ENCODE data around the gene LAMC2.

The LAMC2 gene

DNA sequence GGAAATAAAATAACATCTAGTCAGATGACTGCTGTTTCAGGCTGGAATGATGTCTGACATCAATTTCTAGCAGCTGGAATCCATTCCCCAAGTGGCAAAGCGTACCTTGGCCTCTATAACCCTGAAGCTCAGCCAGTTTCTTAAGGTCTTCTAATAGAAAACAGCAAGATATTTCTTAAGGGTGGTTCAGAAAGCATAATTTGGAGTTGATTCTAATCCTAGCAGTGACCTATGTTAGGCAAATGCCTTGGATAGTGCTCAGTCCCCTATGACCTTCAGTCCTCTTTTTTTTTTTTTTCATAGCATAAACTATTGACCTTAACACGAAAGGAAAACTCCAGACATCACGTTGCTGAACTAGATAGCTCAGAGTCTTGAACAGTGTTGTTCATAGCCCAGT is 56.5 kb downstream of the LAMC2 start:
- TF ChIP-seq TEAD4 (IDR thresholded peaks at IDR 0.05) (no peak), TAF1 (IDR thresholded peaks at IDR 0.05; ENCODE audit: low read depth) (no peak)

DNA sequence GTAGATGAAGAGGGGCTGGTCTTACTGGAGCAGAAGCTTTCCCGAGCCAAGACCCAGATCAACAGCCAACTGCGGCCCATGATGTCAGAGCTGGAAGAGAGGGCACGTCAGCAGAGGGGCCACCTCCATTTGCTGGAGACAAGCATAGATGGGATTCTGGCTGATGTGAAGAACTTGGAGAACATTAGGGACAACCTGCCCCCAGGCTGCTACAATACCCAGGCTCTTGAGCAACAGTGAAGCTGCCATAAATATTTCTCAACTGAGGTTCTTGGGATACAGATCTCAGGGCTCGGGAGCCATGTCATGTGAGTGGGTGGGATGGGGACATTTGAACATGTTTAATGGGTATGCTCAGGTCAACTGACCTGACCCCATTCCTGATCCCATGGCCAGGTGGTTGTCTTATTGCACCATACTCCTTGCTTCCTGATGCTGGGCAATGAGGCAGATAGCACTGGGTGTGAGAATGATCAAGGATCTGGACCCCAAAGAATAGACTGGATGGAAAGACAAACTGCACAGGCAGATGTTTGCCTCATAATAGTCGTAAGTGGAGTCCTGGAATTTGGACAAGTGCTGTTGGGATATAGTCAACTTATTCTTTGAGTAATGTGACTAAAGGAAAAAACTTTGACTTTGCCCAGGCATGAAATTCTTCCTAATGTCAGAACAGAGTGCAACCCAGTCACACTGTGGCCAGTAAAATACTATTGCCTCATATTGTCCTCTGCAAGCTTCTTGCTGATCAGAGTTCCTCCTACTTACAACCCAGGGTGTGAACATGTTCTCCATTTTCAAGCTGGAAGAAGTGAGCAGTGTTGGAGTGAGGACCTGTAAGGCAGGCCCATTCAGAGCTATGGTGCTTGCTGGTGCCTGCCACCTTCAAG is 57.3 kb downstream of the LAMC2 start:
- TF ChIP-seq CREB1 (IDR thresholded peaks at IDR 0.05; ENCODE audit: low read depth), result no peak
- TF ChIP-seq, protein P1, sequence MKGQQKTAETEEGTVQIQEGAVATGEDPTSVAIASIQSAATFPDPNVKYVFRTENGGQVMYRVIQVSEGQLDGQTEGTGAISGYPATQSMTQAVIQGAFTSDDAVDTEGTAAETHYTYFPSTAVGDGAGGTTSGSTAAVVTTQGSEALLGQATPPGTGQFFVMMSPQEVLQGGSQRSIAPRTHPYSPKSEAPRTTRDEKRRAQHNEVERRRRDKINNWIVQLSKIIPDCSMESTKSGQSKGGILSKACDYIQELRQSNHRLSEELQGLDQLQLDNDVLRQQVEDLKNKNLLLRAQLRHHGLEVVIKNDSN (IDR thresholded peaks at IDR 0.05), result no peak
- TF ChIP-seq YY1 (IDR thresholded peaks at IDR 0.05; ENCODE audit: low read depth), result no peak
- no peak for TF ChIP-seq RAD21 (IDR thresholded peaks at IDR 0.05; ENCODE audit: low read depth)
- TF ChIP-seq FOXM1 (IDR thresholded peaks at IDR 0.05; ENCODE audit: borderline replicate concordance, low read depth), result no peak
- no peak for TF ChIP-seq TAF1 (IDR thresholded peaks at IDR 0.05; ENCODE audit: low read depth)
- TF ChIP-seq NFIC (IDR thresholded peaks at IDR 0.05), result no peak
- no peak for TF ChIP-seq TEAD4 (IDR thresholded peaks at IDR 0.05)
- TF ChIP-seq TCF12 (IDR thresholded peaks at IDR 0.05; ENCODE audit: low read depth), result no peak
- TF ChIP-seq, protein P2, sequence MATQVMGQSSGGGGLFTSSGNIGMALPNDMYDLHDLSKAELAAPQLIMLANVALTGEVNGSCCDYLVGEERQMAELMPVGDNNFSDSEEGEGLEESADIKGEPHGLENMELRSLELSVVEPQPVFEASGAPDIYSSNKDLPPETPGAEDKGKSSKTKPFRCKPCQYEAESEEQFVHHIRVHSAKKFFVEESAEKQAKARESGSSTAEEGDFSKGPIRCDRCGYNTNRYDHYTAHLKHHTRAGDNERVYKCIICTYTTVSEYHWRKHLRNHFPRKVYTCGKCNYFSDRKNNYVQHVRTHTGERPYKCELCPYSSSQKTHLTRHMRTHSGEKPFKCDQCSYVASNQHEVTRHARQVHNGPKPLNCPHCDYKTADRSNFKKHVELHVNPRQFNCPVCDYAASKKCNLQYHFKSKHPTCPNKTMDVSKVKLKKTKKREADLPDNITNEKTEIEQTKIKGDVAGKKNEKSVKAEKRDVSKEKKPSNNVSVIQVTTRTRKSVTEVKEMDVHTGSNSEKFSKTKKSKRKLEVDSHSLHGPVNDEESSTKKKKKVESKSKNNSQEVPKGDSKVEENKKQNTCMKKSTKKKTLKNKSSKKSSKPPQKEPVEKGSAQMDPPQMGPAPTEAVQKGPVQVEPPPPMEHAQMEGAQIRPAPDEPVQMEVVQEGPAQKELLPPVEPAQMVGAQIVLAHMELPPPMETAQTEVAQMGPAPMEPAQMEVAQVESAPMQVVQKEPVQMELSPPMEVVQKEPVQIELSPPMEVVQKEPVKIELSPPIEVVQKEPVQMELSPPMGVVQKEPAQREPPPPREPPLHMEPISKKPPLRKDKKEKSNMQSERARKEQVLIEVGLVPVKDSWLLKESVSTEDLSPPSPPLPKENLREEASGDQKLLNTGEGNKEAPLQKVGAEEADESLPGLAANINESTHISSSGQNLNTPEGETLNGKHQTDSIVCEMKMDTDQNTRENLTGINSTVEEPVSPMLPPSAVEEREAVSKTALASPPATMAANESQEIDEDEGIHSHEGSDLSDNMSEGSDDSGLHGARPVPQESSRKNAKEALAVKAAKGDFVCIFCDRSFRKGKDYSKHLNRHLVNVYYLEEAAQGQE (IDR thresholded peaks at IDR 0.05; ENCODE audit: low read depth), result no peak
- TF ChIP-seq ZBTB7A (IDR thresholded peaks at IDR 0.05; ENCODE audit: low read depth), result no peak
- TF ChIP-seq EP300 (IDR thresholded peaks at IDR 0.05; ENCODE audit: borderline replicate concordance), result no peak

DNA sequence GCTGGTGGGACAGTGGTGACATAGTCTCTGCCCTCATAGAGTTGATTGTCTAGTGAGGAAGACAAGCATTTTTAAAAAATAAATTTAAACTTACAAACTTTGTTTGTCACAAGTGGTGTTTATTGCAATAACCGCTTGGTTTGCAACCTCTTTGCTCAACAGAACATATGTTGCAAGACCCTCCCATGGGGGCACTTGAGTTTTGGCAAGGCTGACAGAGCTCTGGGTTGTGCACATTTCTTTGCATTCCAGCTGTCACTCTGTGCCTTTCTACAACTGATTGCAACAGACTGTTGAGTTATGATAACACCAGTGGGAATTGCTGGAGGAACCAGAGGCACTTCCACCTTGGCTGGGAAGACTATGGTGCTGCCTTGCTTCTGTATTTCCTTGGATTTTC is 58.4 kb downstream of the LAMC2 start:
- TF ChIP-seq ZBTB7A (IDR thresholded peaks at IDR 0.05; ENCODE audit: low read depth), result no peak
- TF ChIP-seq, protein P2 (IDR thresholded peaks at IDR 0.05; ENCODE audit: low read depth), result no peak
- TF ChIP-seq NFIC (IDR thresholded peaks at IDR 0.05), result no peak

DNA sequence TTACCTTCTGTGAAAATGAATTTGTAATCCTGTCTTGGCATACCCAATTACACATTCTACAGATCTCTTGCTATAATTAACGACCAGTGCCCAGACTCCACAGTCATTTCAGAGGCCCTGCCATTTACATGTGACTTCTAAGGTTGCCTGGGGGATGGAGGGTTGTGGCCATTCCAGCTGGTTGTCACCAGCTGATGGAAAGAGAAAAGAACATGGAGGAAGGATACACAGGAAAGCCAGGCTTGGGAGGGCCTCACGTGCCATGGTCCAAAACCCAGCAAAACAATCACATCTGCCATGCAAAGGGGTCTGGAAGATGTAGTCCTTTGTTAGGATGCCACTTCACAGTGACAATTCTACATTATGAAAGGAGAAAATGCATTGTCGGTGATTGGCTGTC is 59.3 kb downstream of the LAMC2 start:
- TF ChIP-seq RAD21 (IDR thresholded peaks at IDR 0.05; ENCODE audit: low read depth) (no peak), TAF1 (IDR thresholded peaks at IDR 0.05; ENCODE audit: low read depth) (no peak), TEAD4 (IDR thresholded peaks at IDR 0.05) (no peak), YY1 (IDR thresholded peaks at IDR 0.05; ENCODE audit: low read depth) (no peak), EGR1 (IDR thresholded peaks at IDR 0.05) (no peak), TCF12 (IDR thresholded peaks at IDR 0.05; ENCODE audit: low read depth) (no peak), FOXM1 (IDR thresholded peaks at IDR 0.05; ENCODE audit: borderline replicate concordance, low read depth) (no peak), NFIC (IDR thresholded peaks at IDR 0.05) (no peak), ZBTB7A (IDR thresholded peaks at IDR 0.05; ENCODE audit: low read depth) (no peak), CEBPB (IDR thresholded peaks at IDR 0.05) (no peak), EP300 (IDR thresholded peaks at IDR 0.05; ENCODE audit: borderline replicate concordance) (no peak), CREB1 (IDR thresholded peaks at IDR 0.05; ENCODE audit: low read depth) (no peak)
- TF ChIP-seq, protein P1 (IDR thresholded peaks at IDR 0.05), result no peak
- TF ChIP-seq, protein P2 (IDR thresholded peaks at IDR 0.05; ENCODE audit: low read depth), result no peak

DNA sequence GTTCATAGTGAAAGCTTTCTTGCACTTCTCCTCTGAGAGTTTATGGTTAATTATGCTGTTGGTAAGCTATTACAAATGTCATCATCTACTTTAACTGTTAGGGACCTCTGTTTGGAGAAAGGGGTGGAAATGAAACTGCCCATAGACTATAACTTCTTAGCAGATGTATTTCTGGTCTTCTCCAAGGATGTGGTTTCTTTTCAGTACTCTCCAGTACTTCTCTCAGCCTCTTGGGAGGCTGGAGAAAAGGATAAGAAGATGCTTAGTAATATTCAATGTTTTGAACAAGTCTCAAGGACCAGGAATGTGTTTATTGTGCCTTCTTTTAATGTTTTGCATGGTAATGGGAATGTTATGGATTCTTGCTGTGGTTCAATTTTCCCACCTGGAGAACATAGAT is 60.4 kb downstream of the LAMC2 start:
- TF ChIP-seq ZBTB7A (IDR thresholded peaks at IDR 0.05; ENCODE audit: low read depth) (no peak), EGR1 (IDR thresholded peaks at IDR 0.05) (no peak)
- TF ChIP-seq, protein P1 (IDR thresholded peaks at IDR 0.05), result no peak
